Dendritic cell treated with granulocyte-macrophage colony-stimulating factor and Interleukin-4, amounts not matched to agents 40 ng/mL and 50 ng/mL, for 4 days (primary cell): ENCODE measurements around the gene CDK13.

ENCODE experiments used
- H3K27ac Mint-ChIP-seq: one replicate; pipeline ENCODE4 v1.8.0; 2022; ENCODE audit warnings: mild to moderate bottlenecking, mixed read lengths
- H3K27me3 Mint-ChIP-seq: one replicate; pipeline ENCODE4 v1.8.0; 2022; ENCODE audit warnings: mild to moderate bottlenecking, mixed read lengths
- H3K36me3 Mint-ChIP-seq: one replicate; pipeline ENCODE4 v1.8.0; 2022; ENCODE audit warnings: low read depth, mixed read lengths
- H3K4me1 Mint-ChIP-seq: one replicate; pipeline ENCODE4 v1.8.0; 2022; ENCODE audit warnings: low read depth, mixed read lengths
- H3K4me3 Mint-ChIP-seq: one replicate; pipeline ENCODE4 v1.8.0; 2022; ENCODE audit warnings: mild to moderate bottlenecking, moderate library complexity, mixed read lengths
- H3K9me3 Mint-ChIP-seq: one replicate; pipeline ENCODE4 v1.8.0; 2022; ENCODE audit warnings: mixed read lengths
- intact Hi-C: fragments of 100-400 bp; cut with micrococcal nuclease; formaldehyde crosslinking; loops from one replicate; pipeline ENCODE4 v1.15.0; 2022

The CDK13 gene

GRCh38 chr7:40059057-40059456 is 109.0 kb downstream of the CDK13 start:
- H3K4me3 Mint-ChIP-seq = no peak overlapping the region
- H3K4me1 Mint-ChIP-seq = peaks cover 10% of the 10 kb centered on the region
- H3K27ac Mint-ChIP-seq = no peak overlapping the region
- no peaks in the 10 kb centered on the region for H3K27me3 Mint-ChIP-seq
- H3K9me3 Mint-ChIP-seq = no peaks in the 10 kb centered on the region
- H3K36me3 Mint-ChIP-seq = peaks cover 74% of the 10 kb centered on the region
- intact Hi-C loops = no loop called here

DNA sequence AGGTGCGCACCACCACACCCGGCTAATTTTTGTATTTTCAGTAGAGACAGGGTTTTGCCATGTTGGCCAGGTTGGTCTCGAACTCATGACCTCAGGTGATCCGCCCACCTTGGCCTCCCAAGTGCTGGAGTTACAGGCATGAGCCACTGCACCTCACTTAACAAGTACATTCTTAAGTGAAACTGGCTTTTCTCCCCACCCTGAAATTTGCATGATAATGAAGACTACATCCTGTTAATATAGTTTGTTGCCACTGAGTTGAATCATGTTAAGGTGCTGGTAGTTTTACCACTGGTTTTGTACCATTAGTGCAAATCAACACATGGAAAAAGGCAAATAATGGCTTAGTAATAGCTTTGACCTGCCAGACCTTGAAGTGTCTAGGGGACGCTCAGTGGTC is 122.2 kb downstream of the CDK13 start:
- Mint-ChIP-seq H3K36me3 (peaks cover 29% of the 10 kb centered on the region), H3K4me1 (no peaks in the 10 kb centered on the region), H3K27me3 (no peaks in the 10 kb centered on the region), H3K27ac (no peak overlapping the region), H3K9me3 (no peaks in the 10 kb centered on the region), H3K4me3 (no peak overlapping the region)
- intact Hi-C loops = no loop called here

GRCh38 chr7:40073239-40073638 is 123.2 kb downstream of the CDK13 start:
- Mint-ChIP-seq H3K4me3 (no peak overlapping the region), H3K27me3 (no peaks in the 10 kb centered on the region), H3K9me3 (no peaks in the 10 kb centered on the region), H3K27ac (no peak overlapping the region), H3K36me3 (peaks cover 22% of the 10 kb centered on the region), H3K4me1 (peaks cover 5% of the 10 kb centered on the region)
- intact Hi-C loops = no loop called here

- no peak overlapping the region for H3K4me3 Mint-ChIP-seq
- peaks cover 2% of the 10 kb centered on the region for H3K36me3 Mint-ChIP-seq
- peaks cover 5% of the 10 kb centered on the region for H3K4me1 Mint-ChIP-seq
- no peaks in the 10 kb centered on the region for H3K9me3 Mint-ChIP-seq
- no peak overlapping the region for H3K27ac Mint-ChIP-seq
- H3K27me3 Mint-ChIP-seq = no peaks in the 10 kb centered on the region
- intact Hi-C loops = no loop called here
Measured at GRCh38 chr7:40077849-40078248, 127.8 kb downstream of the CDK13 start.

DNA sequence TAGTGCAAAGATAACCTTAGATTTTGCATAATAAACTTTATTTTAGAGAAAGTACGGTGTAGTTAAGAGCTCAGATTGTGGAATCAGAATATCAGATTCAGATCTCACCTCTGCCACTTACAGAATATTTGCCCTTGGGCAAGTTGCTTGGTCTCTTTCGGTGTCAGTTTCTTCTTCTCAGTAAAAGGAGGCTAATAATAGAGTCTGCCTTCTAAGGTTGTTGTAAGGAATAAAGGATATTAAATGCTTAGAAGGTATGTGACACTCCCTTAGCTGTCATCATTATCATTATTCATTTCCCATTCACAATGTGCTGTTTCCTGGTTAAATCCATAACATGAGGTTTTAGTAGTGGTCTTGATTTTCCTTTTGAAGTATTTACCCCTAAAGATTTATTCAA is 142.1 kb downstream of the CDK13 start:
- no peaks in the 10 kb centered on the region for H3K9me3 Mint-ChIP-seq
- H3K4me1 Mint-ChIP-seq = no peaks in the 10 kb centered on the region
- H3K27ac Mint-ChIP-seq = no peak overlapping the region
- H3K36me3 Mint-ChIP-seq = peaks cover 89% of the 10 kb centered on the region
- H3K4me3 Mint-ChIP-seq = no peak overlapping the region
- intact Hi-C loops = no loop called here
- H3K27me3 Mint-ChIP-seq = no peaks in the 10 kb centered on the region

GRCh38 chr7:40093631-40094350 is 143.7 kb downstream of the CDK13 start:
- H3K9me3 Mint-ChIP-seq = no peaks in the 10 kb centered on the region
- H3K4me3 Mint-ChIP-seq = no peak overlapping the region
- H3K36me3 Mint-ChIP-seq = peaks cover 79% of the 10 kb centered on the region
- no peaks in the 10 kb centered on the region for H3K4me1 Mint-ChIP-seq
- intact Hi-C loops = no loop called here
- no peaks in the 10 kb centered on the region for H3K27me3 Mint-ChIP-seq
- H3K27ac Mint-ChIP-seq = no peak overlapping the region

GRCh38 chr7:40095230-40095629 is 145.2 kb downstream of the CDK13 start:
- Mint-ChIP-seq H3K27ac (no peak overlapping the region), H3K27me3 (no peaks in the 10 kb centered on the region), H3K9me3 (no peaks in the 10 kb centered on the region), H3K4me1 (no peaks in the 10 kb centered on the region), H3K4me3 (no peak overlapping the region), H3K36me3 (peaks cover 65% of the 10 kb centered on the region)
- intact Hi-C loops = no loop called here

- H3K27me3 Mint-ChIP-seq = no peaks in the 10 kb centered on the region
- no peaks in the 10 kb centered on the region for H3K4me1 Mint-ChIP-seq
- peaks cover 59% of the 10 kb centered on the region for H3K36me3 Mint-ChIP-seq
- no peak overlapping the region for H3K4me3 Mint-ChIP-seq
- intact Hi-C loops = no loop called here
- no peaks in the 10 kb centered on the region for H3K9me3 Mint-ChIP-seq
- H3K27ac Mint-ChIP-seq = no peak overlapping the region
Measured at GRCh38 chr7:40095695-40096327, 145.8 kb downstream of the CDK13 start.

DNA sequence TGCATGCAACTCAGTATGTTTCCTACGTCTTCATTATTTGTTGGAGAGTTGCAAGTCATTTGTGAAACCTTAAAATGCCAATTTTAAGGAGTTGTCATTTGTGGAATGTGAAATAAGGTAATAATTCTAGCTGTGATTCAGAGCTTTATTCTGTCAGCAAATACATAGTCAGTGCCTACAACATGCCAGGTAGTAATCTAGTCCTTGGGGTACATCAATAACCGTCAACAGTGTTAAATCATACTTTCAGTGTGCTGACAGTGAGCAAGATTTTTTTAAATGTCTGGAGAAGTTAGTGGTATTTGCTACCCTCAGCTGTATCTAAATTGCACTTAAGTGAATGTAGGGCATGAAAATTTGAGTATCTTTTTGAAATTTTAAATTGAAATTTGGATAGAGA is 147.7 kb downstream of the CDK13 start:
- Mint-ChIP-seq H3K36me3 (peaks cover 44% of the 10 kb centered on the region), H3K4me3 (no peak overlapping the region)
- intact Hi-C loops = no loop called here

DNA sequence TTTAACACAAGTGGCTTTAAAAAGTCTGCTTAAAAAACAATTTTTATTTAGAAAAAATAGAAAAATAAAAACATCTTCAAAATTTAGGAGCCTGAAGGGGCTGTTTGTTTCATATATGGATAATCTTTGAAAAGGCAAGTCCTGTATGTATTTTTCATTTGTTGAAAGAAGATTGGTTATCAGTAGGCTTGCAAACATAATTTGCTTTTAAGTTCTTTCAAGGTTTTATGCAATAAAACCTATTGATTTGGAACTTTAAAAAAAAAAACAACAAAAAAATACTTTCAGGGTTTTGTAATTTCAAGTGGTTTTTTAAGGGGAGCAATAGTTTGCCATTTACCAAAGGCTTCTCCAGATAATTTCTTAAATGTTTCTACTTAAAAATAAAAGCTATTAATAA is 148.8 kb downstream of the CDK13 start:
- Mint-ChIP-seq H3K9me3 (no peaks in the 10 kb centered on the region), H3K4me1 (no peaks in the 10 kb centered on the region), H3K27ac (no peak overlapping the region), H3K27me3 (no peaks in the 10 kb centered on the region), H3K36me3 (peaks cover 33% of the 10 kb centered on the region), H3K4me3 (no peak overlapping the region)
- intact Hi-C loops = no loop called here

More for the DNA sequence above, 147.7 kb downstream of the CDK13 start:
- Mint-ChIP-seq H3K9me3 (no peaks in the 10 kb centered on the region), H3K27ac (no peak overlapping the region), H3K27me3 (no peaks in the 10 kb centered on the region), H3K4me1 (no peaks in the 10 kb centered on the region)

DNA sequence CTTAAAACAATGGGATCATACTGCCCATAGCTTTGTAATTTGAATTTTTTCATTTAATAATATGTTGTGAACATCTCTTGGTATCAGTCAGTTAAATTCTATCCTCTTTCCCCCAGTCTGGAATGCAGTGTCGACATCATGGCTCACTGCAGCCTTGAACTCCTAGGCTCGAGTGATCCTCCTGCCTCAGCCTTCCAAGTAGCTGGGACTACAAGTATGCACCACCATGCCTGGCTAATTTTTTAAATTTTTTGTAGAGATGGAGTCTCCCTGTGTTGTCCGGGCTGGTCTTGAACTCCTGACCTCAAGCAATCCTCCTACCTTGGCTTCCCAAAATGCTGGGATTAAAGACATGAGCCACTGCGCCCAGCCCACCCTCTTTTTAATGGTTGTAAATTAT is 149.8 kb downstream of the CDK13 start:
- Mint-ChIP-seq H3K4me1 (no peaks in the 10 kb centered on the region), H3K27ac (no peak overlapping the region), H3K4me3 (no peak overlapping the region), H3K36me3 (peaks cover 23% of the 10 kb centered on the region), H3K27me3 (no peaks in the 10 kb centered on the region), H3K9me3 (no peaks in the 10 kb centered on the region)
- intact Hi-C loops = no loop called here

- H3K9me3 Mint-ChIP-seq = no peaks in the 10 kb centered on the region
- peaks cover 7% of the 10 kb centered on the region for H3K4me1 Mint-ChIP-seq
- no peak overlapping the region for H3K27ac Mint-ChIP-seq
- intact Hi-C loops = no loop called here
- H3K27me3 Mint-ChIP-seq = no peaks in the 10 kb centered on the region
- H3K36me3 Mint-ChIP-seq = peaks cover 9% of the 10 kb centered on the region
- H3K4me3 Mint-ChIP-seq = no peak overlapping the region
Measured at GRCh38 chr7:40101201-40101600, 151.1 kb downstream of the CDK13 start.

GRCh38 chr7:40102897-40103296 is 152.8 kb downstream of the CDK13 start:
- H3K36me3 Mint-ChIP-seq = peaks cover under 1% of the 10 kb centered on the region
- no peaks in the 10 kb centered on the region for H3K9me3 Mint-ChIP-seq
- H3K4me3 Mint-ChIP-seq = no peak overlapping the region
- peaks cover 7% of the 10 kb centered on the region for H3K4me1 Mint-ChIP-seq
- intact Hi-C loops = no loop called here
- H3K27ac Mint-ChIP-seq = no peak overlapping the region
- H3K27me3 Mint-ChIP-seq = no peaks in the 10 kb centered on the region

- H3K4me1 Mint-ChIP-seq = peaks cover 7% of the 10 kb centered on the region
Measured at GRCh38 chr7:40105879-40106473, 155.9 kb downstream of the CDK13 start.

More at GRCh38 chr7:40105879-40106473, 155.9 kb downstream of the CDK13 start:
- Mint-ChIP-seq H3K9me3 (no peaks in the 10 kb centered on the region), H3K27ac (no peak overlapping the region), H3K36me3 (no peaks in the 10 kb centered on the region), H3K4me3 (no peak overlapping the region), H3K27me3 (no peaks in the 10 kb centered on the region)
- intact Hi-C loops = no loop called here
